Islet of Langerhans (tissue), 1 donor: ENCODE results near the gene ZNF860.

Experiments
- FAIRE-seq: peaks from one replicate; lab custom pipeline; 2011; peaks lifted over from hg19 to GRCh38; lab: Jason Lieb, UNC

Gene ZNF860

DNA sequence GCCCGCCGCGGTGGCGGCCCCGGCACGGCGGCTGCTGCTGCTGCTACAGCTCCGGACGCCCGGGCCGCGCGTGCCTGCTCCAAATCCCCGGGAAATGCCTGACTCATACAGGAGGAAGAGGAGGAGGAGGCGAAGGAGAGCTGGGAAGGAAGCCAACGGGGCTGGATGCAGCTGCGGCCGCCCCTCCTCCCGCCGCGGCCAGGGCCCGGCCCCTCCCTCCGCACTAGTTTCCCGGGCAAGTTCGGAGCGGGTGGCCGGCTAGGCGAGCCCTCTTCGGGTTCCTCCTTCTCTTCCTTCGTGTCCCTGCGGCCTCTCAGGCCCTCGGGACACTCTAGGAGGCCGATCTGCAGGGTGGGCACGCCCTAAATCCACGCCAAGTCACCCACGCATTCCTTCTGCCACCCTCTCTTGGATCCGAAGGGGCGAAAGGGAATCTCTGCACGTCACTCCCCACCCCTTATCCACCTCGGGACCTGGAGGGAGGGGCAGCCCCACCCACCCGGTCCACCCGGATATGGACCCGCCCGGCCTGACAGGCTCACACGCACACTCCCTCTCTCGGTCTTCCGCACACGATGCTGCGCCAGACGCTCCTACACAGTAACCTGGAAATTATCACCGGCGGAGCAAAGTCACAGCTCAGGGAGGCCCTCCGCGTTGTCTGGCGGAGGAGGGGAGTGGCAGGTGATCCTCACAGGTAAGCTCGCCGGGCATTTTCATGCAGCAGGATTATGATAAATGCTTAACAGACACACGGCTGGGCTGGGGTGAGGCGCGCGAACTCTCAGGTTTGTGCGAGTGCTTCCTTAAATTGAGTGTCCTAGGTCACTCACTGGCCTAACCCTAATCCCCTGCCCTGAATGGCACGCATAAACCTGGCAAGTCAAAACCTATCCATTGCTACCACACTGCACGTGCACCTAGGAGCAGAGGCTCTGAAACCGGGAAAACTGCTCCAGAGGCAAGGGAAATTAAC lies at the start of gene ZNF860, which contains the start of gene OSBPL10:
TSS of gene ZNF860 (plus strand) at position 545 of the 976 bp plus-strand sequence. CDS start 7,330 bp downstream, outside the sequence.
TSS of gene OSBPL10 (minus strand) at position 57 of the 976 bp plus-strand sequence. CDS start 83 bp downstream, outside the sequence.
- FAIRE-seq: no peak

- FAIRE-seq: no peak
Observed at GRCh38 chr3:31932990-31933389, 48.6 kb upstream of the ZNF860 start.

GRCh38 chr3:31934018-31934417 lies 47.5 kb upstream of the ZNF860 start:
- FAIRE-seq: no peak

GRCh38 chr3:31934866-31935265 lies 46.7 kb upstream of the ZNF860 start:
- FAIRE-seq: no peak

GRCh38 chr3:31936420-31937060 lies 45.0 kb upstream of the ZNF860 start:
- no peak for FAIRE-seq

GRCh38 chr3:31937225-31937624 lies 44.3 kb upstream of the ZNF860 start:
- no peak for FAIRE-seq

- no peak for FAIRE-seq
Observed at GRCh38 chr3:31942446-31942845, 39.1 kb upstream of the ZNF860 start.

GRCh38 chr3:31943041-31943440 lies 38.5 kb upstream of the ZNF860 start:
- FAIRE-seq: no peak

GRCh38 chr3:31945738-31946052 lies 35.9 kb upstream of the ZNF860 start:
- no peak for FAIRE-seq

- FAIRE-seq: no peak
Observed at GRCh38 chr3:31946484-31947081, 35.0 kb upstream of the ZNF860 start.

GRCh38 chr3:31947162-31947561 lies 34.4 kb upstream of the ZNF860 start:
- no peak for FAIRE-seq

- no peak for FAIRE-seq
Observed at GRCh38 chr3:31947671-31948091, 33.9 kb upstream of the ZNF860 start.

DNA sequence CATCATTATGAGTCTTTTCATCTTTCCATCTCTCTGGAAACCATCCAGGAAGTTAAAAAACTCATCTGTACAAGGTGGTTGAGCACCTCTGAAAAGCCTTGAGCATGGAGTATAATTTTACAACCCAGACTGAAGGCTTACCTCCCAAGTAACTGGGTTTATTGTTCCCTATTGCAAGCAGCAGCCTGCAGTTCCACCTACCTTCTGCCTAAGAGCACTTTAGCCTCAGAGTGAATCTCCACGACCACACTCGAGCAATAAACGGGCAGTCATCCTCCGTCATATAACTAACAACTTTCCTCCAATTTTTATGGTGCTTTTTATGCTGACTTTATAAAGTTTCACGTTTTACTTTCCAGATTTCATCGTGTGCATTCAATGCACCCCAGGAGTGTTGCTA lies 33.3 kb upstream of the ZNF860 start:
- FAIRE-seq: no peak

GRCh38 chr3:31952205-31952604 lies 29.3 kb upstream of the ZNF860 start:
- FAIRE-seq: no peak

- no peak for FAIRE-seq
Observed at GRCh38 chr3:31953091-31953490, 28.5 kb upstream of the ZNF860 start.

DNA sequence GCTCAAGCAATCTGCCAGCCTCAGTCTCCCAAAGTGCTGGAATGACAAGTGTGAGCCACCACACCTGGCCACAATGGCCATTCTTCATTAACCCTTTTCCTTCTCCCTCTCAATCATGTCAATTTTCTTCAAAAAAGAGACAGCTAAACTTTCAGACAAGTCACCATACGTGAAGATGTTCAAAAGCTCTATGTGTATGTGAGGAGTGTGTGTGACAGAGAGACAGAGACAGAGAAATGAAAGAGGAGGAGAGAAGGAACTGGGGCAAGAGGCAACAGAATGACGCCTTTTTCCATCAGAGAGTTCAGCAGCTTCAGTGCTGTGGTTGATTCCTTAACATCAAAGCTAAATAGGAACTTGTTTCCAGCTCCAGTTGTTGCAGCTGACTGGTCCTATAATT lies 27.9 kb upstream of the ZNF860 start:
- FAIRE-seq: no peak

GRCh38 chr3:31955581-31955980 lies 26.0 kb upstream of the ZNF860 start:
- FAIRE-seq: no peak

GRCh38 chr3:31957106-31957505 lies 24.4 kb upstream of the ZNF860 start:
- FAIRE-seq: no peak

DNA sequence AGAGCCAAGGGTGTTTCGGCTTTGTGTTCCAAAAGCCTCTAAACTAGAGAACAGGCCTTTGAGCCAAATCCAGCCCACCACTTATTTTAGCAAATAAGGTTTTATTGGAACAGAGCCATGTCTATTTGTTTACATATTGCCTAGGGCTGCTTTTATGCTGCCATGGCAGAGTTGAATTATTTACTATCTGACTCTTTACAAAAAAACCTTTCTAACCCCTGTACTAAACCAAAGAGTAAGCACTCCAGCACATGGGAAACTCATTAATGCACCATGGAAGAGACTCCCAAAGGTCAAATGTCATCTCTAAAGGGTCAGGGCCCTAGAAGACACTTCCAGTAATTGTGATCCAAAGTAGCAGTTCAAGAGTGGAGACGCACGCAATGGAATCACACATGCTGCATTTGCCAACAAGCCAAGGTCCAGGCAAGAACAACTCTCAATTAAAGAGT lies 22.8 kb upstream of the ZNF860 start:
- no peak for FAIRE-seq

DNA sequence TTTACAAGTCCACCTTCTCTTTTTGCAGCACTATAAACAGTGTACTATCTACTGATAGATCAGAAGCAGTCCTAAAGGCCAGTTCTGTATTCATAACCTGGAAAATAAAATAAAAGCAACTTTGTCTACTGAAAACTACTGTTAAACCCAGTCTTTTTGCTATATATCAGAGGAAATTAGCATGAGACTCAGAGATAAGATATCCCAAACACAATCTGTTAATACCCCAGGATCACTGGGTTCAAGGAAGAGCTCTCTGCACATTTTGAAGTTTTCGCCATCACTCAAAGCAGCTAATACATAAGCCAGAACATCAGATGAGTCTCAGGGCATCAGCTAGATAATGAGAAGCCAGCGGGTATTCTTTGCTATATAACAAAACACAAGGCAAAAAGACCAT lies 22.3 kb upstream of the ZNF860 start:
- FAIRE-seq: no peak

- no peak for FAIRE-seq
Observed at GRCh38 chr3:31959951-31960792, 21.4 kb upstream of the ZNF860 start.
